NCI-H460 (cell line): ENCODE data around the gene ATP4A. TPM values are rescaled to one million over a fixed set of nuclear protein-coding genes. Genes with fewer than 3 reads are reported as not detected.

Experiments used
- DNase-seq: peaks from one replicate; pipeline ENCODE4 v3.0.0-alpha.2; 2016; ENCODE audit warnings: low read depth; ENCODE audit errors: extremely low read depth
- total RNA-seq: library from RNA; depleted of rRNA; stranded (reverse); fragments of >200 nt; shearing (Covaris generic); gene quantifications from 2 replicates; pipeline ENCODE4 v1.2.3, GENCODE V29; 2014

Gene ATP4A
- total RNA-seq, 1 experiment from 2014 or later = not detected

- DNase-seq = no peak
Measured at GRCh38 chr19:35529241-35530218, 33.9 kb downstream of the ATP4A start.

DNA sequence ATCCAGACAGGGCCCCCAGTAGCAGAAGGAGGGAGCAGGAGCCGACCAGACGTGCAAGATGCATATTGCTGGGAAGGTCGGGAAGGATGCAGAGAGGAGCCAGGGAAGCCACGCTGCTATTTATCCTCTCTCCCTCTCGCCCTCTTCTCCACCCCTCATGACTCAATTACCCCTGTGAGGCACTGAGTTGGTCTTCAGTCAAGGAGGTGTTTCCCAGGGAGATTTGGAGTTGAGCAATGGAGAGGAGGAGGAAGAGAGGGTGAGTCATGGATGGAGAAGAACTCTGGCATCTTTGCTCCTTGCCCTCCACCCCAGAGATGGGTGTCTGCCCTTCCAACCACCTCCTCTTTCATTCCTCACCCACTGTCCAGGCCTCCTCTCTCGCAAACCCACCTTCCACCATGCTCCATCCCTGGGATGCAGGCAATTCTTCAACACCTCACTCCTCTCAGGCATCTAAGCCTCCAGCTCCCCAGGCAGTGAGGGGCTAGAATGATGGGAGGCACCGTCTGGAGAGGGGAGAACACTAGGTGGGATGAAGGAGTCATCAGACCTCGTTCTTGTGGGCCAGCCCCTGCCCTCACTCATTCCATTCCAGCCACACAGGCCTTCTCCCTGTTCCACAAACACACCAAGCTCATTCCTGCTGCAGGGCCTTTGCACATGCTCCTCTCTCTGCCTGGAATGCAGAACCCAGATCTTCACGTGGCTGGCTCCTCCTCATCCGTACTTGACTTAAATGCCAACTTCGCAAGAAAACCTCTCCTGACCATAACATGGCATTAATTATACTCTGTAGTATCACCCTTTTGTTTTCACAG is 35.0 kb downstream of the ATP4A start, which contains the start of gene SBSN:
Gene SBSN, minus strand, starts transcription at position 94 of the 821 bp plus-strand sequence. Its CDS starts 30 bp downstream, at position 64.
- no peak for DNase-seq

DNA sequence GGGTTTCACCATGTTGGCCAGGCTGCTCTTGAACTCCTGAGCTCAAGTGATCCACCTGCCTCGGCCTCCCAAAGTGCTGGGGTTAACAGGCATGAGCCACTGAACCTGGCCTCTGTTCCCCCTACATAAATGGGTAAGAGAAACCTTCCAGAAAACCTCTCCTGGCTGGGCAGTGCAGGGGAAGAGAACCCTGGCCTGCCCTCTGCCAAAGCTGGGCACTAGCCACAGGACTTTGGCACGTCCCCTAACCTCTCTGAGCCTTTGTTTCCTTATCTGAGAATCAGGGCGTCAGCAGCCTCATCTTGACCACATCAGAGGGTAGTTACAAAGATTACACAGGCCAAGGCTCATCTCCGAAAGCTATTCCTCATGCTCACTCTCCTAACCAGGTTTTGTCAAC is 37.6 kb downstream of the ATP4A start:
- no peak for DNase-seq

DNA sequence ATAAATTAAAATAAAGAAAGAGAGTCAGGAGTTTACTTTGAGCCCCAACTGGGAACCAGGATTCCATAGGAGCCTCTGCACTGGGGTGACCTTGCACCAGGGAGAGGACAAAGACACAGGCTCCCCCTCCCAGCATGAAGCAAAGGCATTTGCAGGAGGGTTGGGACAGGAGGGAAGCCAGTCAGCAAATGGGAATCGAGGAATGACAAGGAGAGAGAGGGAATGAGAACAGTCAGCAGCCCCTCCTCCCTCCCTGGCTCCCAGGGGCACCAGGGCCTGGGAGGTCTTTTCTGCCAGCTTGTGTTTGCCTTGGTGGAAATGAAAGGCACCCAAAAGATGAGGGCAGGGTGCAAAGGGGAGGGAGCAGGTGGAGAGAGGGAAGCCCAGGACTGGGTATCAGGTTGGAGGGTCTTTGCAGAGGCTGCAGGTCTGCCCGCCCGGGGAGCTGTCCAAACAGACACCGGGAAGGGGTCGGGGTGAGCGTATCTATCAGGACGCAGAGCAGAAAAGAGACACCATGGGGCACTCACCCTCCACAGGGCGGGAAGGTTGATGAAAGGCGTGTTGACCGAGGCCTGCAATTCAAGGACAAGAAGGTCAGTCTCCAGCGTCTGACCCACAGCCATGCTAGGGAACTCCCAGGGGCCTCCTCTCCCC is 39.1 kb downstream of the ATP4A start:
- DNase-seq = no peak

DNA sequence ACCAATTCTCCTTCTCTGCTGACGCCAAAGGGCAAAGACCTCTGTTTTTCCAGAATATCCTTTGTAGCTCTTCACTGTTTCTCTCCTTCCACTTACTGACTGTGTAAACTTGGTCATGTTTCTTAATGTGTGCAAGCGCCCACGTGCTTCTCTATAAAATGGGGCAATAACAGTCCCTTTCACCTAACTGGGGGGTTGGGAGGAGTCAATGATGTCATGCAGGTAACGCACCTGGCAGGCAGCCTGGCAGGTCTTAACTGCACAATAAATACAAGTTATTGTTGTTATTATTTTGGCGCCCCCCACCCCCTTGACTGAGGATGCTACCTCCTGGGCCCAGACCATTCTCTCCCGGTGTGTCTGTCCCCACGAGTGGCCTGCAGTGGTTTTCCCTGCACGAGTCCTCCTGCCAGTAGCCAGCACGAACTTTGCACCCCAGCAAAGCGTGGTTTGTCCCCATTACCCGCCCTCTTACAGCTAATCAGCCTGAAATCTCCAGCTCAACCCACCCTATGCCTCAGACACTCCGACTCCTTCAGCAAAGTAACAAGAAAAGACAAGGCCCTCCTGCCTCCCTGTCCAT is 40.6 kb downstream of the ATP4A start:
- no peak for DNase-seq

DNA sequence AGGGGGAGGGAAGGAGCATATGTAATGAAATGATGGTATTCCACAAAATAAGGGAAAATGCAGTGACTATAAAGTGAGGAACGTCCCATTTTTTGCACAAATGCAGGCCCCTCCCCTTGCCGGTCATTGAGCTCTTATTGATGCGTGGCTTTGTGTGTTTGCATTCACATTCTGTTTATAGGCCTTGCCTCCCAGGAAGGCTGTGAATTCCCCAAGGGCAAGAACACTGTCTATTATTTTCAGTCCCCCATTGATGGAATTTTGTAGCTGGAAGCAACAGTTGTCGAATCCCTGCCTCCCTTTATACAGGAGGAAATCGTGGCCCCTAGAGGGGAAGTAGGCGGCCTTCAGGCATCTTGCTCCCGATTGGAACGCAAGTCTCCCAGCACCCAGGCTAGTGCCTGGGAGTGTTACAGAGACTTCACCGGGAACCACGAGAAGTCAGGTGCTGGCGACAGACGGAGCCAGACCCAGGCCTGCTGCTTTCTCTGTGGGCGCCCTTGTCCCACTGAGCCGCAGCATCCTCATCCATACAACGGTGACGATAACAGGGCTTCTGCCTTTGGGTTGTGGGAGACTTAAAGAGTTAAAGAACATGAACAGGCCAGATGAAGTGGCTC is 42.2 kb downstream of the ATP4A start:
- DNase-seq = no peak

- DNase-seq = no peak
Measured at GRCh38 chr19:35519291-35519690, 44.2 kb downstream of the ATP4A start.

DNA sequence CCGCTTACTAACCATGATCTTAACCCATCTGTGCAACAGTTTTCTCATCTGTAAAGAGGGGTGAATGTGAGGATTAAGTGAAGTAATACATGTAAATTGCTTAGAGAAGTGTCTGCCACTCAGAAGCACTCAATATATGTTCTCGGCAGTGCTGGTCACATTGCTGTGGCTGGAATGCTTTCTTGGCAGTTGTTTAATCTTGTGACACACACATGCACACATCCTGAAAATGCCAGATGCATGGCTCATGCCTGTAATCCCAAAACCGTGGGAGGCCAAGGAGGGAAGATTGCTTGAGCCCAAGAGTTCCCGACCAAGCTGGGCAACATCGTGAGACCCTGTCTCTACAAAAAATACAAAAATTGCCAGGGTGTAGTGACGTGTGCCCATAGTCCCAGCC is 45.1 kb downstream of the ATP4A start:
- no peak for DNase-seq

DNA sequence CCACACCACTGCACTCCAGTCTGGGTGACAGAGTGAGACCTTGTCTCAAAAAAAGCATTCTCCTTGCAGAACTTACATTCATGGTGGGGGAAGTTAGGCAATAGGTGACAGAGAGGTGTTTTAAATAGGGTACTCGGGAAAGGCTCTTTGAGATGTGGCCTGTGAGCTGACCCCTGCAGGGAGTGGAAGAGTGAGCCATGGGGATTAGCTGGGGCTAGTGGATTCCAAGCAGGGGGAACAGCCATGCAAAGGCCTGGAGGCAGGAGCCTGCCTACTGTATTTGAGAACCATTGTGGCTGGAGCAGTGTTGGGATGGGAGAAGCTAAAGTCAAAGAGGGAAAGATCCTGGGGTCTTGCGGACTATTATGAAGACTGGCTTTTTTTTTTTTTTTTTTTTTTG is 46.1 kb downstream of the ATP4A start:
- no peak for DNase-seq

DNA sequence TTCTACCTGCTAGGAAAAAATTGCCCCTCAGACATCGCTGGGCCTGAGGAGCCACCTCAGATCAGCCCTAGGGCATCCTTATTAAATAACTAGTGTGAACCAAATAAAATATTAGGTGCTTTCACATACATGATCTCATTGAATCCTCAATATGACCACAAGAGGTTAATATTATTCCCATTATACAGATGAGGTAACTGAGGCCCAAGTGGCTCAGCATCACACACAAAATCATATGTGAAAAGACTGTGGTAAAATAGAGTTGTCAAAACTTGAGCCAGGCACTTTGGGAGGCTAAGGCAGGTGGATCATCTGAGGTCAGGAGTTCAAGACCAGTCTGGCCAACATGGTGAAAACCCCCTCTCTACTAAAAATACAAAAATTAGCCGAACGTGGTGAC is 47.1 kb downstream of the ATP4A start:
- no peak for DNase-seq

GRCh38 chr19:35514282-35514809 is 49.1 kb downstream of the ATP4A start:
- no peak for DNase-seq

GRCh38 chr19:35513628-35514281 is 49.7 kb downstream of the ATP4A start, which contains the start of gene DMKN:
Gene DMKN, minus strand, starts transcription at chr19:35513649. Its CDS starts 174 bp downstream, at chr19:35513475.
- no peak for DNase-seq

DNA sequence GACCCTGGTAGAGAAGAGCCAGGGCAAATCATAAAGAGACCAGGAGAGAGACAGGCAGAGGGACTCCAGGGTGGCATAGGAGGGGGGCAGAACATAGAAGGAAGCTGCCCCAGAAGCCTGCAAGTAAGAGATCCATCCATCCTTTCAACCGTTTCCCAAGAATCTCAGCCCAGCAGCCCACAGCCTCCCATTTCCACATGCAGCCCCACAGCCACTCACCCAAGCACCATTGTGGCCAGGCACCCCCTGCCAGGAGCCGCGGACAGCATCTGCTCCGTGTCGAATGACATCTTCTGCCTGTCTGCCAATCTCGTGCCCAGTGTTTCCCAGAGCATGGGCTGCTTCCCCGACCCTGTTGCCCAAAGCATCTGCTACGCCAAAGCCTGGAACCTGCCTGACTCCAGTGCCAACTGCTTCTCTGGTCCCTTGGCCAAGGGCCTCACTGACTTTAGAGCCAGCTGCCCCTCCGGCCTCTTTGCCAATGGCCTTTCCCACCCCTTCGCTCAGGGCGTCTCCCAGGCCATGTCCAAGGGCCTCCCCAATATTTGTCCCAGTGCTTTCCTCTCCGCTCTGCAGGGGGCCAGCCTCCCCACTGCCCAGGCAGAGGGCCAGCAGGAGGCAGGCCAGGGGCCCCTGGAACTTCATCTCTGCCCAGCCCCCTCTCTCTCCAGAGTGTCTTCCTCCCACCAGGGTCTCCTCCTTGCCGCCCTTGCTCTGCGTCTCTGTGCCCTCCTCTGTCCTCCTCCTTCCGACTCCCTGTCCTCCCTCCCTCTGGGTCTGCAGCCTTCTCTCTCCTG is 50.4 kb downstream of the ATP4A start:
- DNase-seq = no peak

DNA sequence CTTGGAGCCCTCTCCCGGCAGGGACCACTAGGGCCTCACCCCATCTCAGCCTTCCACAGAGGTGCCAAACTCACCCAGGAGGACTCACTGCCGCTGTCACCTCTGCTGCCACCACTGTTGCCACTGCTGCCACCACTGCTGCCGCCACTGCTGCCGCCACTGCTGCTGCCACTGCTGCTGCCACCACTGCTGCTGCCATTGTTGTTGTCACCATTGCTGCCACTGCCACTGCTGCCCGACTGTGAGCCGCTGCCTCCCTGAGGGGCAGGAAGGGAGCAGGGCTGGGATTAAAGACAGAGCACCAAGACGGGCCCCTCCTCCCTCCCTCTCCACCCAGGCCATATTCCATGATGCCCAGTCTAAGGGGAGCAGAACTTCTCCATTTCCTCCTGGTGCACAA is 52.1 kb downstream of the ATP4A start:
- DNase-seq = no peak

DNA sequence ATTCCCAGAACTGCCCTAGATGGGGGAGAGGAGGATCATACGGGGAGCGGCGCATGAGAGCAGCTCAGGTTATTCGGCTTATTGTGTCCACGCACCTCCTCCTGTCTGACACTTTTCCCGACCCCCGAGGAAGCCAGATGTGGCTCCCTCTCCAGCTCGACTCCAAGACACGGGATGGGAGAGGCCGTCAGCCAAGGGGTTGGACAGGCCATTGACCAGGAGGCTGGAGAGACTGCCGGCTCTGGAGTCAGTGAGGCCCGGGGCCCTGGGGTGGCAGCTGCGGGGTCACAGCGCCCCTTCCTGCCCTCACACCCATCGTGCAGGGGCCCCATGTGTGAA is 52.9 kb downstream of the ATP4A start:
- no peak for DNase-seq

- peak; percentile 48 for DNase-seq
Measured at GRCh38 chr19:35509861-35510625, 53.4 kb downstream of the ATP4A start.

DNA sequence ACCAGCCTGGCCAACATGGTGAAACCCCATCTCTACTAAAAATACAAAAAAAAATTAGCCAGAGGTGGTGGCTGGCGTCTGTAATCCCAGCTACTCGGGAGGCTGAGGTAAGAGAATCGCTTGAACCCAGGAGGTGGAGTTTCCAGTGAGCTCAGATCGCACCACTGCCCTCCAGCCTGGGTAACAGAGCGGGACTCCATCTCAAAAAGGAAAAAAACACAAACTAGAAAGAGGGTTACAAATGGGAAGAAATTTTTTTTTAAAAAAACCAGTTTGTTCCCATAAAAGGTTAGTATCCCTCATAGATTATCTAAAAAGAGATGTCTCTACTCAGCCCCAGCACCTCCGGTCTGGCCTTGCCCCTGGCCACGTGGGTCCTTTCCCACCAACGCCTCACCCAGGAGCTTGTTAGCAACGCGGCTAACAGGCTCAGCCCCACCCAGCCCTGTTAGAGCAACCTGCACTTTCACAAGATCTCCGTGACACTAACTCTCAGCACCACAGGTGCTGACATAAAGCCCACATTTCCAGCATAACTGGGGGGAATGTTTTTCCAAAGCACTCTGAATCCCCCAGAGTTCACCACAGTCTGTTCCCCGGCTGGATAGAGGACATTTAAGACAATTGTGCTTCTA is 54.3 kb downstream of the ATP4A start:
- DNase-seq = no peak
